Measurements from ENCODE around the gene LCE2C. TPM values are rescaled to one million over a fixed set of nuclear protein-coding genes. Genes with fewer than 3 reads are reported as not detected.

LCE2C gene
- total RNA-seq, 1 donor from 2014 or later: not detected

DNA sequence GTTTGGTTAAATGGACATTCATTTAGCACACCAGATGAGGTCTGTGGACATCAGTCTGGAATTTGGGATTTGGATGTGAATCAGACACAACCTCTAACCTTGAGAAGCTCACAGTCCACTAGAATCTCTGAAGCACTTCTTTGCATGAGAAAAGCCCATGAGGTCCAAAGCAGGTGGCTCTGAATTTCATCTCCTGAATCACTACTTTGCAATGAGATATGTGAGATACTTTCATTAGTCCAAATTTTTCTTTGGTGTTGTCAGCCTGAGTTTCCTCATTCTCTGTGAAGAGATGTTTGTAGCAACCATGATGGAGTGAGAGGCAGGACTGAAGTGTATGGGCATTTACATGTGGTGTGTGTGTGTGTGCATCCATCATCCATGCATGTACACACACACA lies 28.4 kb upstream of the LCE2C start:
- ATAC-seq (ENCODE audit: low read depth) (no peak), DNase-seq (no peak)
- no peak for TF ChIP-seq CTCF (IDR thresholded peaks at IDR 0.05)
- Mint-ChIP-seq H3K4me1 (no peaks in the 10 kb centered on the region), H3K27me3 (peaks cover 11% of the 10 kb centered on the region), H3K4me3 (no peak overlapping the region), H3K27ac (no peak overlapping the region), H3K9me3 (no peaks in the 10 kb centered on the region), H3K36me3 (ENCODE audit: low read depth) (no peaks in the 10 kb centered on the region)
- intact Hi-C loops (cut with micrococcal nuclease): no loop called here
- POLR2A ChIA-PET: no interaction called here
- CTCF ChIA-PET: no interaction called here

DNA sequence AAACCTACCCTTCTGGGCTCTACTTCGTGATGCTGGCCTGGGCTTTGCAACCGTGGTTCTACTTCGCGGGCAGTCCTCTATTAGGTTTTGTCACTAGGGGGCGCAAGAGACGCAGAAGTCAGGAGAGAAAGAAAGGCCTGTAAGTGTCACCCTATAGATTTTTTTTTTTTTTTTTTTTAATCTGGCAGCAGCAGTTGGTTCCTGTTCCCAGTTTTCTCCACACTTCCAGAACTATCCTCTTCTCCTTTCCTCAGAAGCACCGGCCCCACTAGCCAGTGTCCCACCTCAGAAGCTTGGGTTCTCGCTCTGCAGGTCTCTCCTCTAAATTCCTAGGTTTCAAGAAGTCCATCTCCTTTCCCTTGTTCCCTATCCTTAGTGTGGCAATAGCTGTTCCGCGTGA lies 21.0 kb upstream of the LCE2C start:
- Mint-ChIP-seq H3K4me3 (no peak overlapping the region), H3K36me3 (ENCODE audit: low read depth) (no peaks in the 10 kb centered on the region), H3K27me3 (peaks cover 13% of the 10 kb centered on the region), H3K9me3 (no peaks in the 10 kb centered on the region), H3K27ac (no peak overlapping the region), H3K4me1 (no peaks in the 10 kb centered on the region)
- no peak for TF ChIP-seq CTCF (IDR thresholded peaks at IDR 0.05)
- ChIA-PET POLR2A (no interaction called here), CTCF (interaction anchor here (0.7 to 1.4 kb wide), 3 partner anchors 9 to 355 kb away, joined by 3 to 4 read pairs (median 3); partner anchors contain the start of gene LCE2D)
- ATAC-seq (ENCODE audit: low read depth) (no peak), DNase-seq (no peak)
- intact Hi-C loops (cut with micrococcal nuclease): loop anchor here (5.0 kb wide), 1 partner anchor 568 kb away; no protein-coding TSS in a partner anchor

DNA sequence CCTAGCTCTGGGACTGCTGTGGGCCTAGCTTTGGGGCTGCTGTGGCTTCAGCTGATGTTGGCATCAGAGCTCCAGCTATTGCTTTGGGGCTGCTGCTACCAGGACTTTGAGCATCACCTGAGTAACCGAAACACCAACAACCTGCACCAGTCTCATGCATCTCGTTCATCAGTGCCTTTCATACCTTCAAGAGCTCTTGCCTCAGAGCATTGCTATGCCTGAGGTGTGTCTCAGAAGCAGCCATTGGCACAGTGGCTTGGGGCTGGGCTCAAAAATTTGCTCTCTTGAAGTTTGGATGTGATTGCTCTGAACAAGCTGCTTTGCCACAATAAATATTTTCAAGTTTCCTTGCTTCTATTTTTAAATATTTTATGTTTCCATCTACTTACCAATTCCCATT lies 18.6 kb upstream of the LCE2C start:
- Mint-ChIP-seq H3K4me1 (no peaks in the 10 kb centered on the region), H3K27me3 (peaks cover 11% of the 10 kb centered on the region), H3K4me3 (no peak overlapping the region), H3K27ac (no peak overlapping the region), H3K9me3 (no peaks in the 10 kb centered on the region), H3K36me3 (ENCODE audit: low read depth) (no peaks in the 10 kb centered on the region)
- DNase-seq (no peak), ATAC-seq (ENCODE audit: low read depth) (no peak)
- TF ChIP-seq CTCF (IDR thresholded peaks at IDR 0.05): no peak
- intact Hi-C loops (cut with micrococcal nuclease): loop anchor here (5.0 kb wide), 1 partner anchor 621 kb away; no protein-coding TSS in a partner anchor
- ChIA-PET CTCF (no interaction called here), POLR2A (no interaction called here)

DNA sequence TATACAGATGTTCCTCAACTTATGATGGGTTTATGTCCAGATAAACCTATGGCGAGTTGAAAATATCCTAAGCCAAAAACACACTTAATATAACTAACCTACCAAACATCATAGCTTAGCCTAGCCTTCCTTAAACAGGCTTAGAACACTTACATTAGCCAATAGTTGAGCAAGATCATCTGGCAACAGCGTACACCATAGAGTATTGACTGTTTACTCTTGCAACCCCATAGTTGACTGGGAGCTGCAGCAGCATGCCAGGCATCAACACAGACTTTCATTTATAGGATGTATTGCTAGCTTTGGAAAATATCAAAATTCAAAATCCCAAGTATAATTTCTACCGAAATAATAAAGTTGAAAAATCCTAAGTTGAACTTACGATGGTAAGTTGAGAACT lies 17.4 kb upstream of the LCE2C start:
- ChIA-PET POLR2A (no interaction called here), CTCF (no interaction called here)
- Mint-ChIP-seq H3K27me3 (peaks cover 18% of the 10 kb centered on the region), H3K27ac (no peak overlapping the region), H3K4me1 (no peaks in the 10 kb centered on the region), H3K36me3 (ENCODE audit: low read depth) (no peaks in the 10 kb centered on the region), H3K9me3 (no peaks in the 10 kb centered on the region), H3K4me3 (no peak overlapping the region)
- TF ChIP-seq CTCF (IDR thresholded peaks at IDR 0.05): no peak
- intact Hi-C loops (cut with micrococcal nuclease): loop anchor here (5.0 kb wide), 1 partner anchor 620 kb away; no protein-coding TSS in a partner anchor
- ATAC-seq (ENCODE audit: low read depth) (no peak), DNase-seq (no peak)

- Mint-ChIP-seq H3K27me3 (peaks cover 24% of the 10 kb centered on the region), H3K36me3 (ENCODE audit: low read depth) (no peaks in the 10 kb centered on the region), H3K27ac (no peak overlapping the region), H3K4me1 (no peaks in the 10 kb centered on the region), H3K4me3 (no peak overlapping the region), H3K9me3 (no peaks in the 10 kb centered on the region)
- DNase-seq (no peak), ATAC-seq (ENCODE audit: low read depth) (no peak)
- CTCF ChIA-PET: no interaction called here
- POLR2A ChIA-PET: no interaction called here
- intact Hi-C loops (cut with micrococcal nuclease): loop anchor here (5.0 kb wide), 1 partner anchor 619 kb away; no protein-coding TSS in a partner anchor
- TF ChIP-seq CTCF (IDR thresholded peaks at IDR 0.05): no peak
Measured at GRCh38 chr1:152658649-152659048, 16.4 kb upstream of the LCE2C start.
